ENCODE measurements around the gene TNNT1. TPM values are rescaled to one million over a fixed set of nuclear protein-coding genes. Genes with fewer than 3 reads are reported as not detected.

TNNT1 gene
- total RNA-seq, 1 donor from 2014 or later: 2.8 TPM

- Mint-ChIP-seq H3K9me3 (ENCODE audit: unreplicated experiment) (peaks cover 7% of the 10 kb centered on the region), H3K27me3 (ENCODE audit: unreplicated experiment) (peaks cover 26% of the 10 kb centered on the region), H3K36me3 (ENCODE audit: low read depth, unreplicated experiment) (peaks cover 12% of the 10 kb centered on the region), H3K27ac (ENCODE audit: unreplicated experiment) (no peak overlapping the region), H3K4me3 (ENCODE audit: unreplicated experiment) (no peak overlapping the region), H3K4me1 (ENCODE audit: unreplicated experiment) (peaks cover 5% of the 10 kb centered on the region)
- no peak for DNase-seq (ENCODE audit: low spot score)
- TF ChIP-seq, protein P1, sequence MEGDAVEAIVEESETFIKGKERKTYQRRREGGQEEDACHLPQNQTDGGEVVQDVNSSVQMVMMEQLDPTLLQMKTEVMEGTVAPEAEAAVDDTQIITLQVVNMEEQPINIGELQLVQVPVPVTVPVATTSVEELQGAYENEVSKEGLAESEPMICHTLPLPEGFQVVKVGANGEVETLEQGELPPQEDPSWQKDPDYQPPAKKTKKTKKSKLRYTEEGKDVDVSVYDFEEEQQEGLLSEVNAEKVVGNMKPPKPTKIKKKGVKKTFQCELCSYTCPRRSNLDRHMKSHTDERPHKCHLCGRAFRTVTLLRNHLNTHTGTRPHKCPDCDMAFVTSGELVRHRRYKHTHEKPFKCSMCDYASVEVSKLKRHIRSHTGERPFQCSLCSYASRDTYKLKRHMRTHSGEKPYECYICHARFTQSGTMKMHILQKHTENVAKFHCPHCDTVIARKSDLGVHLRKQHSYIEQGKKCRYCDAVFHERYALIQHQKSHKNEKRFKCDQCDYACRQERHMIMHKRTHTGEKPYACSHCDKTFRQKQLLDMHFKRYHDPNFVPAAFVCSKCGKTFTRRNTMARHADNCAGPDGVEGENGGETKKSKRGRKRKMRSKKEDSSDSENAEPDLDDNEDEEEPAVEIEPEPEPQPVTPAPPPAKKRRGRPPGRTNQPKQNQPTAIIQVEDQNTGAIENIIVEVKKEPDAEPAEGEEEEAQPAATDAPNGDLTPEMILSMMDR (IDR thresholded peaks at IDR 0.05; ENCODE audit: unreplicated experiment): no peak
Measured at GRCh38 chr19:55147545-55148251, 1.3 kb downstream of the TNNT1 start.

DNA sequence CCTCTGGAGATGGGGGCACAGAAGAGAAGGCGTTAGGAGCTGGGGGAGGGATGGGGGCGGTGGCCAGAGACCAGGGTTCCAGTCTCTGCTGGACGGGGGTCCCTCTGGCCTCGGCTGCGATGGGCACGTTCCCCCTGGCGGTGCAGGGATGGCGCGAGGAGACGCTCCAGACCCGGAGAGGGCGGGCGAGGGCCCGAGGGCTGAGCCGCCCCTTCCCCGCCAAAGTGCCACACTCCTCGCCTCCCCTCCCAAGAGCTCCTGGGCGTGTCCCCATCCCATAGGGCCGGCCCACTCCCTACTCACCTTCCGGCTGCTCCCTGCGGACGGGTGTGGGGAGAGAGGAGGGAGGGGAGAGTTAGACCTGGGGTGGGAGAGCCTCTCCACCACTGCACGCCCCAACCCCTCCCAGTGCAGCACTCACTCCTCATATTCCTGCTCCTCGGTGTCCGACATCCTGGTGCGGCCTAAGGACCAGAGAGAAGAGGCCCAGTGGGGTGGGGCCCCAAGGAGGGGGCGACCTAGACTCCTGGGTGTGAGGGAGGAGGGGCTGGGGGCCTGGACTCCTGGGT, 2.2 kb downstream of the TNNT1 start:
- H3K36me3 Mint-ChIP-seq (ENCODE audit: low read depth, unreplicated experiment): peaks cover 7% of the 10 kb centered on the region
- H3K27me3 Mint-ChIP-seq (ENCODE audit: unreplicated experiment): peaks cover 24% of the 10 kb centered on the region
- no peak for DNase-seq (ENCODE audit: low spot score)
- no peaks in the 10 kb centered on the region for H3K4me1 Mint-ChIP-seq (ENCODE audit: unreplicated experiment)
- no peak overlapping the region for H3K4me3 Mint-ChIP-seq (ENCODE audit: unreplicated experiment)
- no peak overlapping the region for H3K27ac Mint-ChIP-seq (ENCODE audit: unreplicated experiment)
- H3K9me3 Mint-ChIP-seq (ENCODE audit: unreplicated experiment): peaks cover 1% of the 10 kb centered on the region
- TF ChIP-seq, protein P1 (IDR thresholded peaks at IDR 0.05; ENCODE audit: unreplicated experiment): no peak

DNA sequence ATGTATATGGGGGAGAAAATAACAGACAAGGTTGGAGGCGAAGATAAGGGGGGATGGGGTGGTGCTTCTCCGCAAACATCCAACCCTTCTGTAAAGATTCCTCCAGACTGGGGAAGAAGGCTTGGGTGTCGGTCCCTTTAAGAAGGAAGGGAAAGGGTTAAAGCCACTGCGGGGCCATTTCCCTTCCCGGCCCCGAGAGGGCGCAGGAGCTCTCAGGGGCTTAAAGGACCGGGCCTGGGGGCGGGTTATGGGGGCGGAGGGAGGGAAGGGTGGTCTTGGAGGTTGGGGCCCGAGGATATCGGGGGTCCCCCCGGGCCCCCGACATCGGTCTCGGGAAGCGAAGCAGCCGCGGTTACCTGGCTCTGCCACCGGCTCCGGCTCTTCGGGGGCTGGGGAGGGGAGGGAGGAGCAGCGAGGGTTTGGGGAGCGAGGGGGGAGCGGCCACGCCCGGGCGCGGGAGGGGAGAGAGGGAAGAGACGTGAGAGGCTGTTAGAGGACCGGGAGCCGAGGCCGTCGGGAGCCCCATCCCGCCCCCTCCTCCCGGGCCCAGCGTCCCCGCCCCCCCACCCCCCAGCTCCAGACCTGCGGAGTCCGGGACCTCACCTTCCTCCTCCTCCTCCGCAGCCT, 2.8 kb downstream of the TNNT1 start:
- DNase-seq (ENCODE audit: low spot score): no peak
- H3K9me3 Mint-ChIP-seq (ENCODE audit: unreplicated experiment): no peaks in the 10 kb centered on the region
- TF ChIP-seq, protein P1 (IDR thresholded peaks at IDR 0.05; ENCODE audit: unreplicated experiment): peak; percentile 65
- peaks cover 19% of the 10 kb centered on the region for H3K27me3 Mint-ChIP-seq (ENCODE audit: unreplicated experiment)
- H3K27ac Mint-ChIP-seq (ENCODE audit: unreplicated experiment): no peak overlapping the region
- no peaks in the 10 kb centered on the region for H3K4me1 Mint-ChIP-seq (ENCODE audit: unreplicated experiment)
- peaks cover 7% of the 10 kb centered on the region for H3K36me3 Mint-ChIP-seq (ENCODE audit: low read depth, unreplicated experiment)
- no peak overlapping the region for H3K4me3 Mint-ChIP-seq (ENCODE audit: unreplicated experiment)

- Mint-ChIP-seq H3K27me3 (ENCODE audit: unreplicated experiment) (peaks cover 17% of the 10 kb centered on the region), H3K36me3 (ENCODE audit: low read depth, unreplicated experiment) (peaks cover 4% of the 10 kb centered on the region), H3K4me3 (ENCODE audit: unreplicated experiment) (no peak overlapping the region), H3K9me3 (ENCODE audit: unreplicated experiment) (no peaks in the 10 kb centered on the region), H3K4me1 (ENCODE audit: unreplicated experiment) (no peaks in the 10 kb centered on the region), H3K27ac (ENCODE audit: unreplicated experiment) (no peak overlapping the region)
- no peak for DNase-seq (ENCODE audit: low spot score)
- TF ChIP-seq, protein P1 (IDR thresholded peaks at IDR 0.05; ENCODE audit: unreplicated experiment): no peak
Measured at GRCh38 chr19:55145232-55145631, 3.8 kb downstream of the TNNT1 start.

DNA sequence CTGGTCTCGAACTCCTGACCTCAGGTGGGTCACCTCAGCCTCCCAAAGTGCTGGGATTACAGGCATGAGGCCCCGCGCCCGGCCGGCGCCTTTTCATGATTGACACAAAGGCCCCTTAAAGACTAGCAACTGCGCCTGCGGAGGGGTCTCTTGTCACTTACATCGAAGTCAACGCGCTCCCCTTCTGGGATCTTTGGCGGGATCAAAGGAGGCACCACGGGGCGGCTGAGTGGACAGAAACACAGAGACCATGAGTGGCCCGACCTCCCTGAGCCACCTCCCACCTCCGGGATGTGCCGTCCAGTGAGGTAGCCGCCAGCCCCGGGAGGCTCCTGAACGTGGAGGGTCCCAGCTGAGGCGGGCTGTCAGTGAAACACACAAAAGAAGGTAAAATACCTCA, 7.3 kb downstream of the TNNT1 start:
- no peaks in the 10 kb centered on the region for H3K36me3 Mint-ChIP-seq (ENCODE audit: low read depth, unreplicated experiment)
- H3K4me3 Mint-ChIP-seq (ENCODE audit: unreplicated experiment): no peak overlapping the region
- no peak for DNase-seq (ENCODE audit: low spot score)

More for the DNA sequence above, 7.3 kb downstream of the TNNT1 start:
- H3K27me3 Mint-ChIP-seq (ENCODE audit: unreplicated experiment): peaks cover 15% of the 10 kb centered on the region
- TF ChIP-seq, protein P1 (IDR thresholded peaks at IDR 0.05; ENCODE audit: unreplicated experiment): no peak
- no peak overlapping the region for H3K27ac Mint-ChIP-seq (ENCODE audit: unreplicated experiment)
- H3K4me1 Mint-ChIP-seq (ENCODE audit: unreplicated experiment): no peaks in the 10 kb centered on the region
- no peaks in the 10 kb centered on the region for H3K9me3 Mint-ChIP-seq (ENCODE audit: unreplicated experiment)

All from endothelial cell (in vitro differentiated cells).